ENCODE results near the gene ME3. TPM values are rescaled to one million over a fixed set of nuclear protein-coding genes. Genes with fewer than 3 reads are reported as not detected.

ME3 gene
- polyA plus RNA-seq, 1 donor (not counting 4 experiments of a cell fraction or from before 2014, with no cell fraction given): 1.0 TPM

DNA sequence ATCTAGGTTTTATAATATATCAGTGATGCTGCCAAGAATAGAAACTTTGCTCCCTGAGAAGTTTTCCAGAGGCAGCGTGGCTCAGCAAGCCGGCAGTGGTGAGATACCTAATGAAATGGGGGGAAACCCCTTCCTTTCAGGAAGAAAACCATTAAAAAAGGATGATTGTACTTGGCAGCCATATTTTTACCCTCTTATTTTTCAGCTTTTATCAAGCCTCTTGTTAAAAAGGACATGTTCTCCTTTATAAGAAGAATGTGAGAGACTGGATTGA is 9.0 kb upstream of the ME3 start:
- Histone ChIP-seq H3K79me2 (ENCODE audit: control insufficient read depth, insufficient read depth, low read length) (no peaks in the 10 kb centered on the region), H4K20me1 (ENCODE audit: control insufficient read depth, extremely low read depth, insufficient read depth, low read length) (no peaks in the 10 kb centered on the region), H2AFZ (ENCODE audit: control insufficient read depth, low read length) (peak overlapping the region; percentile 16), H3K9me3 (ENCODE audit: control insufficient read depth, low read depth, low read length) (no peaks in the 10 kb centered on the region), H3K4me3 (ENCODE audit: control insufficient read depth in 2 of 3, extremely low read depth in 1 of 3, insufficient read depth in 2 of 3, low read depth in 1 of 3, low read length in 3 of 3) (no peak overlapping the region), H3K9ac (ENCODE audit: control insufficient read depth, extremely low read depth, insufficient read depth, low read length) (no peak overlapping the region), H3K4me2 (ENCODE audit: control insufficient read depth, extremely low read depth, insufficient read depth, low read depth, low read length) (no peak overlapping the region), H3K27me3 (ENCODE audit: control insufficient read depth, extremely low read depth, insufficient read depth, low read length) (no peaks in the 10 kb centered on the region), H3K27ac (ENCODE audit: control insufficient read depth, insufficient read depth, low read length) (no peak overlapping the region), H3K4me1 (ENCODE audit: control insufficient read depth, extremely low read depth, insufficient read depth, low read length) (no peaks in the 10 kb centered on the region), H3K9me1 (ENCODE audit: control insufficient read depth, extremely low read depth, insufficient read depth, low read length) (no peaks in the 10 kb centered on the region), H3K36me3 (ENCODE audit: control insufficient read depth in 2 of 2, extremely low read depth in 1 of 2, insufficient read depth in 2 of 2, low read length in 2 of 2) (no peaks in the 10 kb centered on the region)
- no peak for DNase-seq (ENCODE audit: low read depth, low spot score)
- dilution Hi-C loops (cut with MboI; ENCODE audit: extremely low pct_ligation_motif_present, low sequenced_read_pairs): no loop called here
- no peak for FAIRE-seq
- TF ChIP-seq EZH2 (IDR thresholded peaks at IDR 0.05; ENCODE audit: low read length): no peak
- TF ChIP-seq, protein P1, sequence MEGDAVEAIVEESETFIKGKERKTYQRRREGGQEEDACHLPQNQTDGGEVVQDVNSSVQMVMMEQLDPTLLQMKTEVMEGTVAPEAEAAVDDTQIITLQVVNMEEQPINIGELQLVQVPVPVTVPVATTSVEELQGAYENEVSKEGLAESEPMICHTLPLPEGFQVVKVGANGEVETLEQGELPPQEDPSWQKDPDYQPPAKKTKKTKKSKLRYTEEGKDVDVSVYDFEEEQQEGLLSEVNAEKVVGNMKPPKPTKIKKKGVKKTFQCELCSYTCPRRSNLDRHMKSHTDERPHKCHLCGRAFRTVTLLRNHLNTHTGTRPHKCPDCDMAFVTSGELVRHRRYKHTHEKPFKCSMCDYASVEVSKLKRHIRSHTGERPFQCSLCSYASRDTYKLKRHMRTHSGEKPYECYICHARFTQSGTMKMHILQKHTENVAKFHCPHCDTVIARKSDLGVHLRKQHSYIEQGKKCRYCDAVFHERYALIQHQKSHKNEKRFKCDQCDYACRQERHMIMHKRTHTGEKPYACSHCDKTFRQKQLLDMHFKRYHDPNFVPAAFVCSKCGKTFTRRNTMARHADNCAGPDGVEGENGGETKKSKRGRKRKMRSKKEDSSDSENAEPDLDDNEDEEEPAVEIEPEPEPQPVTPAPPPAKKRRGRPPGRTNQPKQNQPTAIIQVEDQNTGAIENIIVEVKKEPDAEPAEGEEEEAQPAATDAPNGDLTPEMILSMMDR (optimal IDR thresholded peaks at IDR 0.05 in 1 of 3, IDR thresholded peaks at IDR 0.05 in 1 of 3, conservative IDR thresholded peaks at IDR 0.05 in 1 of 3; ENCODE audit: extremely low read depth in 1 of 3, insufficient read depth in 2 of 3, low read length in 3 of 3): no peak

DNA sequence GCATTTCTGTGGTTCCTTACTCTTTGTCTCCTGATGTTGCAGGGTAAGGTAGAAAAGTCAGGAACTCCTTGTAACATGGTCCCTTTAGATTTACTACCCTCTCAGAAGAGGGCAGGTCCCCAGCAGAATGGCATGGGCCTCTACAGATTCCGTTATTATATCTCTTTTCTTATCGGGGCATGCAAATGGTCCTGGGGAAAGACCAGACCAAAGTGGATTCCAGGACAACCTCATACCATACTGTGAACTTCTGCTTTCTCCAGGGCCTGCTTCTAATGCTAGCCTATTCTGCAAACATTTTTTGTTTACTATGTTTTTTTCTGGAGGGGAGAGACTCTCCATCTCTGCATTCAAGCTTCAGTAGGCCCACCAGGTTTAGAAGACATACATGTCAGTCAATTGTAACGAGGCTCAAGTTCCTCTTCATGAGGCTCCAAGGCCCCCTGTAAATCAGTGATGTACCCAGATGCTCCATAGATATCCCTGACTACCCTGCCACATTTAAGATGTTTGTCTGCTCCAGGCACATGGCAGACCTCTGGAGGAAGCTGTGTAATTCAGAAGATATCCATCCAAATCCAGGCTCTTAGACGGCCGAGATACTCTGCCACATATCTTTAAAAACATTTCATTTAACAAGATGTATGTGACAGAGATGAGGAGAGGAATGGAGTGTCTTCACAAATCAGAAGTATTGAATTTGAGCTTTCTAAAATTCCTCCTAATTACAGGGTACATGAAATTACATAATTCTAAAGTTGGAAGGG is 8.5 kb upstream of the ME3 start:
- peak; percentile 13 for FAIRE-seq
- no peak overlapping the region for H3K4me2 ChIP-seq (ENCODE audit: control insufficient read depth, extremely low read depth, insufficient read depth, low read depth, low read length)
- H3K79me2 ChIP-seq (ENCODE audit: control insufficient read depth, insufficient read depth, low read length): no peaks in the 10 kb centered on the region
- no peaks in the 10 kb centered on the region for H3K4me1 ChIP-seq (ENCODE audit: control insufficient read depth, extremely low read depth, insufficient read depth, low read length)
- no peaks in the 10 kb centered on the region for H3K36me3 ChIP-seq (ENCODE audit: control insufficient read depth in 2 of 2, extremely low read depth in 1 of 2, insufficient read depth in 2 of 2, low read length in 2 of 2)
- H3K9ac ChIP-seq (ENCODE audit: control insufficient read depth, extremely low read depth, insufficient read depth, low read length): no peak overlapping the region
- TF ChIP-seq EZH2 (IDR thresholded peaks at IDR 0.05; ENCODE audit: low read length): no peak
- TF ChIP-seq, protein P1 (optimal IDR thresholded peaks at IDR 0.05 in 1 of 3, IDR thresholded peaks at IDR 0.05 in 1 of 3, conservative IDR thresholded peaks at IDR 0.05 in 1 of 3; ENCODE audit: extremely low read depth in 1 of 3, insufficient read depth in 2 of 3, low read length in 3 of 3): no peak
- no peaks in the 10 kb centered on the region for H4K20me1 ChIP-seq (ENCODE audit: control insufficient read depth, extremely low read depth, insufficient read depth, low read length)
- dilution Hi-C loops (cut with MboI; ENCODE audit: extremely low pct_ligation_motif_present, low sequenced_read_pairs): no loop called here
- no peaks in the 10 kb centered on the region for H3K9me1 ChIP-seq (ENCODE audit: control insufficient read depth, extremely low read depth, insufficient read depth, low read length)
- H3K27me3 ChIP-seq (ENCODE audit: control insufficient read depth, extremely low read depth, insufficient read depth, low read length): no peaks in the 10 kb centered on the region
- H3K9me3 ChIP-seq (ENCODE audit: control insufficient read depth, low read depth, low read length): no peaks in the 10 kb centered on the region
- peak overlapping the region; percentile 16 for H2AFZ ChIP-seq (ENCODE audit: control insufficient read depth, low read length)
- no peak for DNase-seq (ENCODE audit: low read depth, low spot score)
- no peak overlapping the region for H3K27ac ChIP-seq (ENCODE audit: control insufficient read depth, insufficient read depth, low read length)
- H3K4me3 ChIP-seq (ENCODE audit: control insufficient read depth in 2 of 3, extremely low read depth in 1 of 3, insufficient read depth in 2 of 3, low read depth in 1 of 3, low read length in 3 of 3): no peak overlapping the region
